Fibroblast of skin of abdomen (primary cell): ENCODE data around the gene SHISA4.

Source experiments
- DNase-seq: peaks from one replicate; pipeline ENCODE4 v3.0.0-alpha.2; 2013

SHISA4 gene

DNA sequence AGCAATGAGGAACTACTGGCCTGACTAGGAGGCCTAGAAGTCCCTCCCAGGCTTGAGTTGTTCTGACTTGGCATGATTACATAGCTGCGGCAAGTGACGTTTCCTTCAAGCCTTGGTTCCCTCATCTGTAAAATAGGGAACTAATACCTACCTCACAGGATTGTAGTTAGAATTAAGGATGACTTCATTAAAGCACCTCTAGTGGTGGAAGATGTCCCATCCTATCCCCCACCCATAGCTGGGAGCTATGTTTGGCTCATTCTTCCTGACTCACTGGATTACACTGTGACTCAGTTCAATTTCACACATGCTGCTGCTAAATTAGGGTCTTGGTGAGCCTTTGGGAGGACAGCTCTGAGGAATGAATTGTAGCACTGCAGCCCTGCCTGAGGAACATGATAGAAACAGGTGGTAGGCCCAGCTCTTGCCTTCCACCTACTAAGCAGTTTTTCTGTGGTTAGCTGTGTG, 6.0 kb upstream of the SHISA4 start:
- DNase-seq, result peak; percentile 87

DNA sequence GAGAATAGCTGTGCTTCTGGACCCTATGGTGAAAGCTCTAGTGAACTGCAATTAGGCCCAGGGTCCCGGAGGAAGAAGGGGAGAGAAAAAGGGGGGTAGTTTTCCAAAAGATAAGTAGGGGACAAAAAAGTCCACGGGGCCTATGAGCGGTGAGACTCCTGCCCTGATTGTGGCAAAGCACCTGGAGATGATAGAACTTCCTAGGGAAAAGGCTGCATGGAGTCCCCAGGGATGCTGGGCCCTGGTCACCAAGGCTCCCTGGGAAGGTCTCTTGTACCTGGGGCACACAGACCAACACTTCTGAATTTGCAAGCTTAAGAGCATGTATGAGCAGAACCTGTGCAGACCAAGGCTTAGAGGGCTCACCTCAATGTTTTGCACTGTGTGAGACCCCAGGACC, 5.4 kb upstream of the SHISA4 start:
- DNase-seq, result no peak

DNA sequence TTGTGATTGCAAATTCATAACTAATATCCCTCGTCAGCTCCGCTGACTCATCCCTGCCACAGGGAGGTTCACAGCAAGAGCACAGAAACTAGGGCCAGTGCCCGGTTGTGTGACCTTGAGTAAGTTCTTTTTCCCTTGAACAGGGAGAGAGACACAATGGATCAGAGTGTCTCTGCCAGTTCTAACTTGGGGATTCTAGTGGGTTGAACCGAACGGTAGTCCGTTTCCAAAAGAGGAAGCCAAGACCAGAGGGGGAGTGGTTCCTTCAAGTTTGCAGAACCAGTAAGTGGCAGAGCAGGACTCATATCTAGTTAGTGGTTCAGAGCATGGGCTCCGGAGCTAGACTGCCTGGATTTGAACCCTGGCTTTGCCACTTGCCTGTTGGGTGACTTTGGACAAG, 4.9 kb upstream of the SHISA4 start:
- DNase-seq, result no peak

DNA sequence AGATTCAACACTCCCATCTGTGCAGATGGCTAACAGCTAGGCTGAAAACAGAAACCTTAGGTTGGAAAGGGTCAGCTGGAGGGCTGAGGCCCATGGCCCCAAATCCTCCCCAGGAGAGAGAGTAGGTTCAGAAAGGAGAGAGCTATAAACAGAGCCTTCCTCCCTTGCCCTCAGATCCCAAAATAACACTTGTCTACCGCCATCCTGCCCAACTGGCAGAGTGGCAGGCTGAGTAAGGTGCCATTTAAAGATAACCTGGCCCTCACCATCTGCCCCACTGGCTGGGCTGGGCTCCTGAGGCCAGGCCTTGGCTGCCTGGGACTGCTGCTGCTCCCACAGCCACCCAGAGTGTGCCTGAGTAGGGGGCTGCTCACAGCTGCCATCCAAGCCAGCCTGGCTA, 4.3 kb upstream of the SHISA4 start:
- DNase-seq, result no peak

DNA sequence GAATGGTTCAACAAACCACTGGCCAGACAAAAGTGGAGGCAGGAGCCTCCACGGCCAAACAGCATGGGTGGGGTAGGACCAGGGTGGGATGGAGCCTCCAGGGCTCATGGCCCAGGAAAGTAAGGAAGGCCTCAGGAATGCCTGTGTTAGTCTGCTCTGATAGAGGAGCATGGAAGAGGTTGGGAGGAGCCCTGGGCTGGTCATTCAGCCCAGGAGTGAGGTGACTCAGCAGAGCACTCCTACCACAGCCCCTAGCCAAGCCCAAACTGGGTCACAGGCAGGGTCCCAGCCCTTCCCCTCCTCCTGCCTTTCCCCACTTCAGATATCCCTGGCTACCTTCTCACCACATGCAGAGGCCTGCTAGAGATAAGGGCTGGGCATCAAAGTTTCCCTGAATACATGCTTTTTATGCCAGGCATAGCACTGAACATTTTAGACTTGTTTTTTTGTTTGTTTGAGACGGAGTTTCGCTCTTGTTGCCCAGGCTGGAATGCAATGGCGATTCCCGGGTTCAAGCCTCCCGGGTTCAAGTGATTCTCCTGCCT, 3.1 kb upstream of the SHISA4 start:
- DNase-seq, result peak; percentile 43

DNA sequence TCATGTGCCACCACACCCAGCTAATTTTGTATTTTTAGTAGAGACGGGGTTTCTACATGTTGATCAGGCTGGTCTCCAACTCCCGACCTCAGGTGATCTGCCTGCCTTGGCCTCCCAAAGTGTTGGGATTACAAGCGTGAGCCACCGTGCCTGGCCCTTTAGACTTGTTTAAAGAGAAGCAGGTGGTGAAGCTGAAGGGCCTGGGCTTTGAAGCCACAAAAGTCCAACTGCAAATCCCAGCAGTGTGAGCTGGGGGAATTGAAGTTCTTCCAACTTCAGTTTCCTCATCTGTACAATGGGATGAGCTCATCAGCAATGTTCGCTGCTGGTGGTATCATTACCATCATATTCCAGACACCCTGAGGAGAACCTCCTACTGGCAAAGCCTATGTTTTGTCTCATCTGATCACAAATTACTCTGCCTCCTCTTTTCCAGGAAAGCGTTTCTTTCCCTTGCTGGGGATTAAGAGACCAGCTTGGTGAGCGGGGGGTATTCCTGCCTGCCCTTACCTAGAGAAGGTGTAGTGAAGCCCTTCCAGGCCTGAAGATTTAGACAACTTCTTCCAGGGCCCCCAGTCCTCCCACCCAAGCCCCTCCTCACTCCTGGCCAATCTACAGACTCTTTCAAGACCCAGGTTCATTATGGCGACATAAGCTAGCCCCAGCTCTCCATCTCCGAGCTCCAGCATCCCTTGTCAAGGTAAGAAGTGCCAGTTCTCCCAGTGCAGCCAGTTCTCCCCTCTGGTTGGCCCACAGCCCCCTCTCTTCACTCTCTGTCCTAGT, 2.4 kb upstream of the SHISA4 start:
- no peak for DNase-seq

DNA sequence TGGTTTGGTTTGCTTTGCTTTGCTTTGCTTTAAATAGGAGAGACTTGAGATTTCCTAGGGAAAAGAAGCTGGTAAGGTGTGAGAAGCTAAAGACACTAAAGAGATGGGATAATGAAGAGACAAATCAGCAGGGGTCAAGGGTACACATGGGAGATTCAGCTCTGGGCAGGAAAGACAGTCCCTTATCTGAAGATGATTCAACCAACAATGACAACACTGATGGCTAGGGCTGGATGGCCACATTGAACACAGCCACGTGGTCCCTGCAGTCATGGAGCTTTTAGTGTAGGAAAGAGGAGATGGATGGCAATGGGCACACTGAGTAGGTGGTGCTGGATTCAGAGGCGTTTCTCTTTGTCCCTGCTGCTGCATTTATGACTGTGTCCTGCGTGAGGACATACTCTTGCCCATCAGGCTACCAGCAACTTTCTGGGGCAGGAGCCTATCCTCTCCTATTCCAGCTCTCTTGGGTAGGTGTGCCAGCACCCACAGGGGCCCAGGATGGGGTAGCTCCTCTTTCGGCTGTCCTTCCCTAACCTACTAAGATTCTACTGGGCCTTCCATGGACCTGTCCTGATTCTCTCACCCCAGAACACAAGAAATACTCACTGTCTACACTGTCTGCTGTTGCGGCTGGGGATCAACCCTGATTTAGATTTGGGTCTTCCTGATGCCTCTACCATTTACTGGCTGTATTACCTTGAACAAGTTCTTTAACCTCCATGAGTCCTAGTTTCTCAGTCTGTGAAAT, 1.4 kb upstream of the SHISA4 start:
- DNase-seq, result no peak

DNA sequence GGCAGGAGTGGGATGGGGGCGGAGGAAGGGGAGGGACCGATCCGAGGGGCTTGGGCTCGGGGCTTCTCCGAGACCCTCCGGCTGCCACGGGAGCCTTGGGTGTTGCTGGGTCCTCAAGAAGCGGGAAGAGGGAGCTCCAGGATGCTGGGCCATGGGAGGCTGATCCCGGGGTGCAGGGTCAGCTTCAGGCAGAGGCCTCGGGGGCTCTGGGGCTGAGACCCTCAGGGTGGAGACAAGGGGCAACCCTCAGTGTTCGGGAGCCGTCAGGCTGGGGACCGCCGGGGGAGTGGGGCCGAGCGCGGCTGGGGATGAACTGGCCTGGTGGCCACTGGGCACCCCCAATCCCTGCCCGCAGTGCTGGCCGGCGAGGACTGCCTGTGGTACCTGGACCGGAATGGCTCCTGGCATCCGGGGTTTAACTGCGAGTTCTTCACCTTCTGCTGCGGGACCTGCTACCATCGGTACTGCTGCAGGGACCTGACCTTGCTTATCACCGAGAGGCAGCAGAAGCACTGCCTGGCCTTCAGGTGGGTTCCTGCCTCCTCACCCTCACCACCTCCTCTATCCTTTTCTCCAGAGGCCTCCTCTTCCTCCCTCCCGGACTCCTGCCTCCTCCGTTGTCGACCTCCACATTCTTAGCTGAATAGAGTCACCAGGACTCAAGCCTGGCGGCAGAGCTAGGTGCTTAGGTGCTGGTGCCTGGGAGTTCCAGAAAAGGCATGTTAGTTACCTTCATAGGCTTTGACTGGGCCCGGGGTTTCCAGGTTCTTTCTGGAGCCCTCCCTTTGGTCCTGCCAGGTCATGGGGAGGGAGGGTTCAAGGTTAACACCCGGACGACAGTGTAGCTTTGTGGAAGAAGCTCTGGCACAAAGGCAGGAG, 631 bp downstream of the SHISA4 start:
- no peak for DNase-seq

DNA sequence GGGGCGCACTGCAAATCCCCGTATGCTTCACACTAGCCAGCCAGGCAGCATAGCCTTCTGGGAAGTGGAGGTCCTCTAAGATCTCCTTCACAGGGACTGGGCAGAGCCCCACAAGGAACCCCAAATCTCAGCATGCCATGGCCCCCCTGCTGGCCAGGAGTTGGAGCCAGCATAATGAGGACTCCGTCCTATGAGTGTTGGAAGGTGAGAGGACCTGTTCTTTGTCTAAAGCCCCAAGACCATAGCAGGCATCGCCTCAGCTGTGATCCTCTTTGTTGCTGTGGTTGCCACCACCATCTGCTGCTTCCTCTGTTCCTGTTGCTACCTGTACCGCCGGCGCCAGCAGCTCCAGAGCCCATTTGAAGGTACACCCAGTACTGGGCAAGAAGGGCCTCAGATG, 1.5 kb downstream of the SHISA4 start:
- no peak for DNase-seq

DNA sequence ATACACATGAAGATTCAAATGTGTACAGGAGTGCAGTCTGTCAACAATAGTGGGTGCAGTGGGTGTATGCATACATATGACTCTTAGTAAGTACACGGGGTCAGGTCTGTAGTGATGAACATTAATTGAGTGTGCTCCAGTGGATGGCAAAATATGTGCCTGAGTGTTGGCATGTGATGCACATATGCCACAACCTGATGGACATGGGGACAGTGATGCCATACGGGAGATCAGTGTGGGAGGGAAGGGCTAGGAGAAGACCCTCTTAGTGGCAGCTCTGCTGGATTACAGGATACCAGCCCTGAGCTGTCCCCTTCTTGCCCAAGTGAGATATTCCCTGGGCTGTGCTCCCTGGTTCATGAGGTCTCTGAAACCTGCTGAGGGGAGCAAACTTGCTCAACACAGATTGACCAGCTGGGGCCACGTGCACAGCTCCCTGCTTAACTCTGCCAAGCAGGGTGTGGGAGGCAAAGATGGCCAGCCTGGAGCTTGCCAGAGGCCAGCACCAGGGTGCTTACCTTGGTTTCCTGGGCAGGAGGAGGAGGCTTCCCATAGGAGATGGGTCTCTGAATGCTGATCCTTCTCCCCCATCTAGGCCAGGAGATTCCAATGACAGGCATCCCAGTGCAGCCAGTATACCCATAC, 2.2 kb downstream of the SHISA4 start:
- DNase-seq, result no peak

DNA sequence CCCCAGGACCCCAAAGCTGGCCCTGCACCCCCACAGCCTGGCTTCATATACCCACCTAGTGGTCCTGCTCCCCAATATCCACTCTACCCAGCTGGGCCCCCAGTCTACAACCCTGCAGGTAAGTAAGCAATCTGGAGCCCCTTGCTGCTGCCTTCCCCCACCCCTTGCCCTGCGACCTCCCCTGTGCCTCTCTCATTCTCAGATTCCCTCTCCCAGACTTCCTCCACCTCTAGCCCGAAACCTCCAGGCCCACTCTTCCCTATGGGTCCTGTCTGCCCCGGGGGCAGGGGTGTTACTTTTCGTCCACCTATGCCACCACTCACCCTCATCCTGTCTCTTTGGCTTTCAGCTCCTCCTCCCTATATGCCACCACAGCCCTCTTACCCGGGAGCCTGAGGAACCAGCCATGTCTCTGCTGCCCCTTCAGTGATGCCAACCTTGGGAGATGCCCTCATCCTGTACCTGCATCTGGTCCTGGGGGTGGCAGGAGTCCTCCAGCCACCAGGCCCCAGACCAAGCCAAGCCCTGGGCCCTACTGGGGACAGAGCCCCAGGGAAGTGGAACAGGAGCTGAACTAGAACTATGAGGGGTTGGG, 2.9 kb downstream of the SHISA4 start:
- DNase-seq, result no peak

DNA sequence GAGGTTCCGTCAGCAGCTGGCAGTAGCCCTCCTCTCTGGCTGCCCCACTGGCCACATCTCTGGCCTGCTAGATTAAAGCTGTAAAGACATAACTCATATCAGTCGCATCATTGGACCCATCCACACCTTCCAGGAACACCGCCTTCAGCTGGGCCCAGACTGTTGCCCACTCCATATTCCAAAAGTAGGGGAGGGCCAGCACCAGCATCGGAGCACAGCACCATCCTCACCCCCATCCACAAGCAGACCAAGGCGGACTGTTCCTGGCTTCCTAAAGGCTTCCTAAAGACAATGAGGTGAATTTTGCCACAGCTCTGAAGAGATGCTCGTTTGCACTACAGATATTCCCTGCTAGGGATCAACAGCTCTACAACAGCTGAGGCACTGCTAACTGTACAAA, 3.5 kb downstream of the SHISA4 start:
- DNase-seq, result no peak

DNA sequence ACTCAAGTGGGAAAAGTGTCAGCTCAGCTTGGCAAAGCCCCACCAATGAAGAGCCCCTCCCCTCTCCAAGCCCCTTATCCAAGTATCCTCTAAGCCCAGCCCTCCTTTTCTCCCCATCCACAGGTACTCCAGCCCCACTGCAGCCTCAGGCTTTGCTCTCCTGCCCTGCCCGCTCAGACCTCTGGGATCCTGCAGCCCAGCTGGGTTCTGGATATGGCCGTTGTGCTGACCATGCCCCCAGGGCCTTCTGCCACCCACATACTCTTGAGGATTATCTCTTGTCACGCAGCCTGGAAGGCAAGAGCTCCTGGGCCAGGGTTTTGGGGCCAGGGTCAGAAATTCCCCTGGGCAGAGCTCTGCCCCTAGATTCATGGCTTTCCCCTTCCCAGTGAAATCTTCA, 4.7 kb downstream of the SHISA4 start:
- DNase-seq, result no peak

DNA sequence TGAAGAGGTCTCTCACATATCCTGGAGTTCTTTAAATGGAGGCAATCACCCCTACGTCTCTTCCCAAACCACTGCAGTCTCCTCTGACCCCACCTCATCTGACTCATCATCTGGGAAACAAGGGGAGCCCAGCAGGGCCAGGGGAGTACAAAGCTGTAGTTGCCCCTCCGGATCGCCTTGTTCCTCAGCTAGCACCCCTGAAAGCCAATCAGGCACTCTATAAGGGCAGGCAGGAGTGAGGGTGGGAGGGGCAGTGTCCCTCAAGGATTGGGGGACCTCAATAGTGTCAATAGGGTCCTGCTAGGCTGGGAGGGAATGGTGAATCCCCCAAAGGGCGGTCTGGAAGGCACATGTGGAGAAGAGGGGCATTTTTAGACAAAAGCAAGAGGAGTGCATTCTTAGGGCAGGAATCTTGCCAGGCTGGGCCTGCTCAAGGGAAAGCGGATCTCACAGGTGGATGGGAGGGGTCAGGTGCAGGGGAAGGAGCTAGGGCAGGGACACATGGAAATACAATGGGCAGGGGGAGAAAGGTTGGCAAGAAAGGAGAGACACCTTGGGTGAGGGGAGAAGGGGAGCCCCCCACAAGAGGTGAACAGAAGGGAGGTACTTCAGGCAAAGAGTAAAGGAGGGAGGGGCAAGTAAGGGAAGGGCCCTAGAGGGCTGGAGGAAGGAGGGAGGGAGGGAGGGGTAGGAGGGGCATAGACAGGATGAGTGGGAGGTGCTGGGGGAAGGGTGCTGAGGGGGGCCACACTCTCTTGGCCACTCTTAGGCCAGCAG, 5.8 kb downstream of the SHISA4 start:
- DNase-seq, result no peak

DNA sequence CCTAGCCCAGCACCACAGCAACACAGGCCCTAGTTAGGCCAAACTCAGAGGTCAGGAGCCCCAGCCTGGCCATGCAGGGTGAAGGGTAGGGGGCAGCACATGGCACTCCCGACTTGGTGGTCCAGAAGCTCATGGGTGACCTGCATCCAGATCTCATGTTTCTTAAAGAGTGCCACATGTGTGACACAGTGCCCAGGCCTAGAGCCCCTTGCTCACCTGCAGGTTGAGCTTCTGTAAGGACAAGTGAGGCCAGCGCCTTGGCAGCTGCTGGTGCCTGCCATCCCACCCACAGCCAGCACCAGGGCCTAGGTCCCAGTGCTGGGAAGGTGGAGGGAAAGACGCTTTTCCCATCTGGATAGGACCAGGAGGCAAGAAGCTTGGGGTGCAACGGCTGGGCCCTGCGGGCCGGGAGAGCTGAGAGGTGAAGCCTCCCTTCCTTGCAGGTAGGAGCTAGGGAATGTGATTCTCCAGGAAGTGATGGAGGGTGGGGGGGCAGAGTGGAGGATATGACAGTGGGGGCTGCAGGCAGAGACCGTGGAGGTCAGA, 6.5 kb downstream of the SHISA4 start:
- DNase-seq, result no peak

DNA sequence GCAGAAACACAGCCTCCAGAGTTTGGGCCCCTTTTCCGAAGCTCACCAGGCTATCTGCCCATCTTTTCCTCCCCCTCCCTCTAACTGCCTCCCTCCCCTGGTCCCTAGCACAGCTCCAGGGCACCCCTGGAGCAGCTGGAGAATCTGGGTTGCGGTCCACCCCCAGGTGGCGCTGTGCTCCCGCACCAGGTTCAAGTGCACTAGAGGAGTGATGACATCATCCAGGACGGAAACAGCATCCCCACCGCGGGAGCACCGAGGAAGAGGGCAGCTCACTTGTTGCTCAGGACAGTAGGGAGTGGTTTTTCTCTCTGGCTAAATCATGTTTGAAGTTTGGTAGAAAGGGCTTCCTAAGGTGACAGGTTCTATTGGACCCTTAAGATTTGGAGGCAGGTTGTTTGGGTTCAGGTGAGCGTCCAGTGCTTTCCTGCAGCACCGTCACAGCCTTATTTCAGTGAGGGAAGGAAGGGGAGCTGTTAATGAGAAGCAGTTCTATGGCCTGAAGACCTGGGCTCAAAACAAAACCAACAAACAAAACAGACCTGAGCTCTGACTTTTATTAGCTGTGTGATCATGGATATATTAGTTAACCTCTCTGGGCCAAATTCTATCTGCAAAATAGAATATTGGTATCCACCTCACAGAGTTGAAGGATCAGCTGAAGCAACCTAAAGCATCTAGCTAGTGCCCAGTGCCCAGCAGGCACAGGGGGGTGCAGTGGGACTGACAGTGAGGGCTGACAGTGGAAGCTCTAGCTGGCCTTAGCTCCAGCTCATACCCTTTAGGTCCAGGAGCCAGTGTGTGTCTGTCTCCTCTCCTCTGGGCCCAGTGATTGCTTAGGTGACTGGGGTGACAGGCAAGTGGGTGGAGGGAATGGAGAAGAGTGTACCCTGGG, 7.5 kb downstream of the SHISA4 start:
- DNase-seq, result peak; percentile 89

DNA sequence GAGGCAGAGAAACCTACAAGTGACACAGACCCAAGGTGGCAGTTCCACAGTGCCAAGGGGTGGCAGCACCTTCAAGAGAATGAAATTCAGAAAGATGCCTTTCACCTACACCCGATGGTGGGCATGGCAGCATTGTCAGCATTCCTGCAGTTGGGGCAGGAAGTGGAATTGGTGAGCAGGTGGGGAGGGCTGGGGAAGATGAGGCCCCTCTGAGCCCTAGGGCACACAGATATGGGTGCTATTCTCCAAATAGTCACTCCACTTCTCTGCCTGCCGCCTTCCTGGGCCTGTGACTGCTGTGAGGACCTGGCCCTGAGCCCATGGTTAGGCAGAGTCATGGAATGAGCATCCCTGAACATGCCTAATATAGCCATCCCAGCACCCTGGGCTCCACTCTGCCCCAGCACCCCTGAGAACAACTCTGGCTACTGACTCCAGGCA, 8.3 kb downstream of the SHISA4 start:
- peak; percentile 85 for DNase-seq

DNA sequence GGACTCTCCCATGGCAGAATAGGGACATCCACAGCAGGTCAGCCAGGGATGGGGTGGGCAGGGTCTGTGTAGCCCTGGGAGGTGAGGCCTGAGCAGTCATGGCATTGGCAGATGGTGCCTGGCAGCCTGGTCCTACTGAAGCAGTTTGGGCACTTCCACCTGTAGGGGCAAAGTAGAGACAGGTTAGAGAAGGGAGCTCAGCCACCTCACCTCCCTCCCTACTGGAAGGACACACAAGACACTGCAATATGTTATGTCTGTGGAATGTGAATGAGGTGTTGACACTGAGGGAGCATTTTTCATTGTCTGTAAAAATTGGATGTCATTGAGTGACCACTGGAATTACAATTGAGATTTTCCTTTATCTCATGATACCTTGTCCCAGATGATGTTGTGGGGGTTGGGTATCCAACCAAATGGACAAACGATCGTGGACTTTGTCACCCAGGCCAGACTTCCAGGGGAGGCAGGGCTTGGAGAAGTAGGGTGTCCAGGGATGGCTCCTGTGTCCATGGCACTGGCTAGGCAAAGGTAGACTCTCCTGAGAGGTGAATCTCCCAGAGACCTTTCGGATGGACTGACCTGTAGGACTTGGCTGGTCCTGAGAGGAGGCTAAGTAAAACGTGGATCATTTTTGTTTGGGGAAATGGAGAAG, 9.7 kb downstream of the SHISA4 start:
- DNase-seq, result no peak

DNA sequence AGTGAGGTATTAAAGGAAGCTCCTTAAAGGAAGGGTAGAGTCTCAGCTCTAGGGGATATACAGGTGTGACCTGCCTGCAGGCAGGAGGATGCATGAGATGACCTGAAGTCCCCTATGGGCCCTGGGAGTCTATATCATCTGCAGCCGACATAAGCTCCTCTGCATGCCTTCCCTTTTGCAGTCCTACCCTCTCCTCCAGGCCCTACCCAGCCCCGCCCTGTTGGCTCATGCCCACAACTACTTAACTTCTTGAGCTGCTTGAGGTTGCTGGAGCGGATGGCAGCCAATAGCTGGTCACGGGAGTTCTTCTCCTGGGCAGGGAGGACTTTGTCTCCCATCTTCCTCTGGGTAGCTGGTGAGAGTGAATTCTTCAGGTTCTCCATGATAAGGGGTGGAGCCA, 10.3 kb downstream of the SHISA4 start:
- DNase-seq, result no peak
